NB4 (cell line): ENCODE results near the gene TOX3.

Experiments used
- MYC ChIP-seq: IDR thresholded peaks from 2 replicates; pipeline ENCODE4 v1.6.1; 2011; ENCODE audit warnings: low read depth, low read length
- POLR2A ChIP-seq: IDR thresholded peaks from 2 replicates; pipeline ENCODE4 v1.6.1; 2011; ENCODE audit warnings: mild to moderate bottlenecking; ENCODE audit not compliant: insufficient read length; ENCODE audit errors: extremely low read depth
- TF ChIP-seq, protein P1 (sequence below): IDR thresholded peaks from one replicate; pipeline ENCODE4 v1.5.1; 2012; ENCODE audit warnings: low read depth, low read length

DNA sequence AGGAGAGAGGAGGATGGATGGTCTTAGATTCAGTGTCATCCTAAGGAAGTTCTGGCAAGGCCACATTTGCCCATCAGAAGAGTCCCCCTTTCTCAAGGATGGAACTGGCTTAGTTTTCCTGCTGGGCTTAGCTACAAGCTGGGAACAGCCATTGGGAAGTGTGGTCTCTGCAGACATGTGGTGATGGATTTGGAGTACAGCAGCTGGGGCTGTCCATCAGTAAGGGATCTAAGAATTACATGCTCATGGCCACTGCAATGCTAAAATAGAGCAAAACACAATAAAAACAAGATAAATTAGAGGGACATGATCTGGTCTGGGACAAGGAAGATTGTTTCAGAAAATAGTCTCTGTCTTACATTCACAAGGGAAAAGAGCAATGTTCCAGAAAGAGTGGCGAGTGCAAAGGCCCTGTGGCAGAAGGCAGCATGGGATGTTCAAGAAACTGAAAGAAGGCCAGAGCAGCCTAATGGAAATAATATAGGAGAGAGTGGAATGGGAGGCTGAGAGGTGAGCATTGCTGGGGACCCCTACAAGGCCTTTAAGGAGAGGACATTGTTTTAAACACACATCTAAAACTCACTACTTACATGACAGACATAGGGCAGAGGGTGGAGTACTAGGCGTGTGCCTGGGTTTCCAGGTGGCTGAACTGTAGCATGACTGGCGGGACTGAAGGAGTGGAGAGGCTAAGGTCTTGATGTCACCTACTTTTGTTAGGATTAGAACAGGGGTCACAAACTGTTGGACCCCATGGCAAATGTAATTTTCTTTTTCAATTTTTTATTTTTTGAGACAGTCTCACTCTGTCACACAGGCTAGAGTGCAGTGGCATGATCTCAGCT is 17.0 kb upstream of the TOX3 start:
- TF ChIP-seq POLR2A = no peak
- TF ChIP-seq, protein P1, sequence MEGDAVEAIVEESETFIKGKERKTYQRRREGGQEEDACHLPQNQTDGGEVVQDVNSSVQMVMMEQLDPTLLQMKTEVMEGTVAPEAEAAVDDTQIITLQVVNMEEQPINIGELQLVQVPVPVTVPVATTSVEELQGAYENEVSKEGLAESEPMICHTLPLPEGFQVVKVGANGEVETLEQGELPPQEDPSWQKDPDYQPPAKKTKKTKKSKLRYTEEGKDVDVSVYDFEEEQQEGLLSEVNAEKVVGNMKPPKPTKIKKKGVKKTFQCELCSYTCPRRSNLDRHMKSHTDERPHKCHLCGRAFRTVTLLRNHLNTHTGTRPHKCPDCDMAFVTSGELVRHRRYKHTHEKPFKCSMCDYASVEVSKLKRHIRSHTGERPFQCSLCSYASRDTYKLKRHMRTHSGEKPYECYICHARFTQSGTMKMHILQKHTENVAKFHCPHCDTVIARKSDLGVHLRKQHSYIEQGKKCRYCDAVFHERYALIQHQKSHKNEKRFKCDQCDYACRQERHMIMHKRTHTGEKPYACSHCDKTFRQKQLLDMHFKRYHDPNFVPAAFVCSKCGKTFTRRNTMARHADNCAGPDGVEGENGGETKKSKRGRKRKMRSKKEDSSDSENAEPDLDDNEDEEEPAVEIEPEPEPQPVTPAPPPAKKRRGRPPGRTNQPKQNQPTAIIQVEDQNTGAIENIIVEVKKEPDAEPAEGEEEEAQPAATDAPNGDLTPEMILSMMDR = no peak
- TF ChIP-seq MYC = no peak
